GM23248 (cell line): Measurements from ENCODE around the gene NACC1.

Source experiments
- EZH2 ChIP-seq: fragments of 200-600 bp; sonication (generic); IDR thresholded peaks from 2 replicates; pipeline ENCODE4 v1.6.1; 2018; ENCODE audit warnings: antibody characterized with exemption, mild to moderate bottlenecking; ENCODE audit not compliant: insufficient read depth, poor library complexity, severe bottlenecking
- EZH2phosphoT487 ChIP-seq: fragments of 200-600 bp; sonication (generic); IDR thresholded peaks from 2 replicates; pipeline ENCODE4 v1.6.1; 2018; ENCODE audit warnings: antibody characterized with exemption, moderate library complexity, mild to moderate bottlenecking, low read depth; ENCODE audit not compliant: insufficient read depth

DNA sequence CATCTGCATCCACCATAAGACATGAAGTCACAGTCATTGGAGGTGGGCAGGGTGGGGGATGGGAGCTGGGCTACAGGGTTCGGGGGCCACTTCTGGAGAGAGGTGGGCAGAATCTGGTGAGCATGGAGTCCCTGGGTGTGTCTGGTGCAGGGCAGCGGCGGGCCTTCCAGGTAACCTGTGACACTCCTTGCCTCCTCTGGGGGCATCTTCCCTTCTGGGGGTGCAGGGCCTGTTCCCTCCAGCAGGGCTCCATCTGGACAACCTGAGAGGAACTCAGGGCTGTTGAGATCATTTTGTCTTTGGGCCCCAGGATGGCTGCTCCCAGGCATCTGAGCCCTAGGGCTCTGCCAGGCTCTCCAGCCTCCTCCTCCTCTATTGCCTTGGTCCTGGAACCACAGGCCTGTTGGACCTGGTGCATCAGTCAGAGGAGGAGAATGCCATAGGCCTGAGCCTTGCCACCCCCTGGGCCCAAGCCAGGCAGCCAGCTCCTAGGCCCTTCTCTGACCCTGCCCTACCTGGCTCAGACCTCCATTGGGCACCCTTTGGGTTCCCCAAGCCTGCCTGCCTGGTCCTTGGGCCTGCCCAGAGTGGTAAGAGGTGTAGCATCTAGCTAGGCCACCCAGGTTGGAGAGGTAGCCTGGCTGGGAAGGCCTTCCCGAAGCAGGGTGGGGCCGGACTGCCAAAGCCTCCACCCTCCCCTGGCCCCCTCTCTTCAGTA, 28.8 kb upstream of the NACC1 start:
- TF ChIP-seq EZH2 (no peak), EZH2phosphoT487 (no peak)
